Trophoblast cell (in vitro differentiated cells and primary cell): ENCODE data around the gene BCL11A.
"Not testable (repeated sequence)": the region's sequence is repeated elsewhere in the genome, so short reads cannot be mapped to it uniquely, and the experiment has no call there.

Source experiments
- DNase-seq, 2 donors: peaks; one replicate each; pipeline ENCODE4 v3.0.0-alpha.2; 2016
- H2AFZ ChIP-seq: 2 replicates; pipeline ENCODE4 v1.6.1; 2013; ENCODE audit warnings: low read length, moderate library complexity, mild to moderate bottlenecking; ENCODE audit not compliant: insufficient read depth, poor library complexity
- H2AK5ac ChIP-seq: 2 replicates; pipeline ENCODE4 v1.6.1; 2013; ENCODE audit warnings: mild to moderate bottlenecking, low read length
- H2BK120ac ChIP-seq: 2 replicates; pipeline ENCODE4 v1.6.1; 2013; ENCODE audit warnings: low read length, mild to moderate bottlenecking, moderate library complexity; ENCODE audit not compliant: insufficient read depth, poor library complexity
- H2BK12ac ChIP-seq: 2 replicates; pipeline ENCODE4 v1.6.1; 2013; ENCODE audit warnings: mild to moderate bottlenecking, low read length, moderate library complexity
- H2BK5ac ChIP-seq: 2 replicates; pipeline ENCODE4 v1.6.1; 2013; ENCODE audit warnings: low read length, low read depth, moderate library complexity, mild to moderate bottlenecking; ENCODE audit not compliant: poor library complexity
- H3K14ac ChIP-seq: 2 replicates; pipeline ENCODE4 v1.6.1; 2013; ENCODE audit warnings: mild to moderate bottlenecking, low read length
- H3K18ac ChIP-seq: 2 replicates; pipeline ENCODE4 v1.6.1; 2013; ENCODE audit warnings: mild to moderate bottlenecking, low read length
- H3K23ac ChIP-seq: 2 replicates; pipeline ENCODE4 v1.6.1; 2013; ENCODE audit warnings: low read length
- H3K27ac ChIP-seq: 2 replicates; pipeline ENCODE4 v1.5.1; 2013; ENCODE audit warnings: low read depth, mild to moderate bottlenecking, inconsistent platforms, low read length, moderate library complexity
- H3K27me3 ChIP-seq: 2 replicates; pipeline ENCODE4 v1.6.1; 2013; ENCODE audit warnings: inconsistent platforms, mild to moderate bottlenecking, low read length, moderate library complexity; ENCODE audit not compliant: insufficient read depth
- H3K36me3 ChIP-seq, 2 experiments: 1 replicate in 1 of 2; 2 replicates in 1 of 2; pipeline ENCODE4 v1.6.1; 2013; ENCODE audit warnings: low read length in 2 of 2, mild to moderate bottlenecking in 2 of 2, moderate library complexity in 1 of 2; ENCODE audit not compliant: insufficient read depth in 2 of 2, control insufficient read depth in 1 of 2
- H3K4ac ChIP-seq: 2 replicates; pipeline ENCODE4 v1.6.1; 2013; ENCODE audit warnings: low read depth, mild to moderate bottlenecking, low read length, moderate library complexity
- H3K4me1 ChIP-seq, 2 experiments: 1 replicate in 1 of 2; 2 replicates in 1 of 2; pipeline ENCODE4 v1.6.1; 2013; ENCODE audit warnings: low read length in 2 of 2, mild to moderate bottlenecking in 2 of 2, moderate library complexity in 1 of 2; ENCODE audit not compliant: insufficient read depth in 2 of 2, control insufficient read depth in 1 of 2
- H3K4me2 ChIP-seq: 2 replicates; pipeline ENCODE4 v1.6.1; 2013; ENCODE audit warnings: inconsistent platforms, mild to moderate bottlenecking, low read length, moderate library complexity
- H3K4me3 ChIP-seq: 2 replicates; pipeline ENCODE4 v1.5.1; 2013; ENCODE audit warnings: mild to moderate bottlenecking, low read depth, low read length, inconsistent platforms
- H3K79me1 ChIP-seq: one replicate; pipeline ENCODE4 v1.6.1; 2013; ENCODE audit warnings: low read length
- H3K79me2 ChIP-seq: 2 replicates; pipeline ENCODE4 v1.6.1; 2013; ENCODE audit warnings: low read length, mild to moderate bottlenecking; ENCODE audit not compliant: control insufficient read depth, insufficient read depth, poor library complexity
- H3K9ac ChIP-seq: 2 replicates; pipeline ENCODE4 v1.6.1; 2013; ENCODE audit warnings: mild to moderate bottlenecking, low read length
- H3K9me3 ChIP-seq: 2 replicates; pipeline ENCODE4 v1.6.1; 2013; ENCODE audit warnings: low read depth, mild to moderate bottlenecking, control low read depth, inconsistent platforms, low read length; ENCODE audit not compliant: insufficient read depth
- H4K12ac ChIP-seq: 2 replicates; pipeline ENCODE4 v1.6.1; 2013; ENCODE audit warnings: low read depth, mild to moderate bottlenecking, low read length, moderate library complexity
- H4K8ac ChIP-seq: 2 replicates; pipeline ENCODE4 v1.6.1; 2013; ENCODE audit warnings: low read depth, mild to moderate bottlenecking, low read length, moderate library complexity
- H4K91ac ChIP-seq: one replicate; pipeline ENCODE4 v1.6.1; 2013; ENCODE audit warnings: low read depth, mild to moderate bottlenecking, low read length, moderate library complexity
- WGBS: extraction: QIAGEN DNeasy Blood & Tissue Kit; methylation state at CpG from one replicate; pipeline ENCODE4 v1.1.7; 2013; ENCODE audit warnings: missing lambda C conversion rate; ENCODE audit not compliant: insufficient read length, insufficient coverage; ENCODE audit errors: extremely low coverage; 5-methylcytosine and 5-hydroxymethylcytosine counted together

The BCL11A gene

DNA sequence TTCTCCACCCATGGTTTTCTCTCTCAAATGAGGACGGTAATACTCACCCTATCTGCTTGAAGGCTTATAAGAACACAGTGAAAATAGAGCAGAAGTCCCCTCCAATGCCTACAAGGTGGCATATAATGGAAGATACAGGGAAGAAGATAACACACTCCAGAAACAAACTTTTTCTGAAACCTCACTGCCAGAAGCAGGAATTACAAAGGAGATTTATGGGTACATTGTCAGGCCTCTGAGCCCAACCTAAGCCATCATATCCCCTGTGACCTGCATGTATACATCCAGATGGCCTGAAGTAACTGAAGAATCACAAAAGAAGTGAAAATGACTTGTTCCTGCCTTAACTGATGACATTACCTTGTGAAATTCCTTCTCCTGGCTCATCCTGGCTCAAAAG lies 136.2 kb downstream of the BCL11A start:
- not testable (repeated sequence) for H3K4me3 ChIP-seq, H3K79me2 ChIP-seq, H4K12ac ChIP-seq, DNase-seq, H2BK12ac ChIP-seq, H3K9me3 ChIP-seq, H4K8ac ChIP-seq, H3K79me1 ChIP-seq, H2AFZ ChIP-seq, H2BK120ac ChIP-seq, H3K23ac ChIP-seq, H3K4me2 ChIP-seq, H3K18ac ChIP-seq, H3K27me3 ChIP-seq, H2BK5ac ChIP-seq, H3K9ac ChIP-seq, H3K36me3 ChIP-seq, H3K14ac ChIP-seq, H2AK5ac ChIP-seq, H3K4ac ChIP-seq, H3K4me1 ChIP-seq, H4K91ac ChIP-seq, H3K27ac ChIP-seq
- WGBS, result no CpG with 5 or more reads among the region's 1 CpG

DNA sequence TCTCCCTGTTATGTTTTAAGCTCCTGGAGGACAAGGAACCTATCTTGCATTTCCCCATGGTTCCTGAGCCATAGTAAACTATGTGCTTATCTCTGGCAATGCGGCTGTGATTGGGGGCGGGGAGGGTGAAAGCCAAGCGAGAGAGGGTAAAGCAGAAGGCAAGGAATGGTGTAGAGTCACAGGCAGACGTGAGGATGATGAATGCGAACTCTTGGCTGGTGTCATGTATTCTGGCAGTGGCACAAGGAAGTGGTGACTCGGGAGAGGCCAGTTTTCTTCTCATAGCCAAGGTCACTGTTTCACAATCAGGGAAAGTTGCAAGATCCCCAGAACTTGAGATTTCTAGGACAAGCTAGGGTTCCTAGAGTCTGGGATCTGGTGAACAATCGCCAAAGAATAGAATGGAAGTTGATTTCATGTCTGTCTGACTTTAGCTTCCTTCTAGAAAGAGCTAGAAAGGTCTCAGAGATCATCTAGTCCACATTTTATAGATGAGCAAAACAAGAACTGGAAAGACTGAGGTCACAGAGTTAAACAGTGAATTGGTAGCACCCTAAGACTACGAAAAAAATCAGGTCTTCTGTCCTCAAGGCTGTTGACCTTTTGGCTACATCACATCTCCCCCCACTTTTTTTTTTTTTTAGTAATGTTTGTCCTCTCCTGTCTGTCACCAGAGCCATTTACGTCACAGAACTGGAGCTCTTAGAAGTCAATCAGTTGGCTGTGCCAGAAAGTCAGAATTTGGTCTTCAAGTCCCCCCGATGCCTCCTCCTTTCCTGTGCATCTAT lies 137.0 kb downstream of the BCL11A start:
- Histone ChIP-seq H3K18ac (no peak overlapping the region), H3K14ac (no peak overlapping the region), H3K27ac (no peak overlapping the region), H3K9me3 (no peaks in the 10 kb centered on the region), H3K36me3 (no peaks in the 10 kb centered on the region), H2AK5ac (no peak overlapping the region), H3K4me1 (peaks cover 12 to 14% of the 10 kb centered on the region in 2 experiments), H3K79me2 (no peaks in the 10 kb centered on the region), H3K4me3 (no peak overlapping the region), H3K23ac (no peak overlapping the region), H2AFZ (no peak overlapping the region), H3K4ac (no peak overlapping the region), H4K12ac (no peak overlapping the region), H4K8ac (no peak overlapping the region), H3K79me1 (peaks cover 2% of the 10 kb centered on the region), H2BK12ac (no peak overlapping the region), H2BK120ac (no peak overlapping the region), H3K27me3 (no peaks in the 10 kb centered on the region), H3K4me2 (no peak overlapping the region), H3K9ac (no peak overlapping the region), H2BK5ac (no peak overlapping the region), H4K91ac (no peak overlapping the region)
- DNase-seq, result no peak
- no CpG with 5 or more reads among the region's 10 CpGs for WGBS

DNA sequence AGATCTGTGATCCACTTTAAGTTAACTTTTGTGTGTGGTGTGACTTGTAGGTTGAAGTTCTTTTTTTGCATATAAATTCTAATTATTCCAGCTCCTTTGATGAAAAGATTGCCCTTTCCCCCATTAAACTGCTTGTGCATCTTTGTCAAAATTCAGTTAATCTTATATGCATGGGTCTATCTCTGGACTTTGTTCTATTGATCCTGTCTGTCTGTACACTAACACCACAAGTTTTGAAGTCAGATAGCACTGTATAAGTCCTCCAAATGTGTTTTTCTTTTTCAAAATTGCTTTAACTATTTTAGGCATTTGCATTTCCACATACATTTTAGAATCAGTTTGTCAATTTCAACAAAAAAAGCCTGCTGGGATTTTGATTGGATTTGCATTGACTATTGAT lies 137.6 kb downstream of the BCL11A start:
- no peak overlapping the region for H3K9ac ChIP-seq
- H3K18ac ChIP-seq, result no peak overlapping the region
- H3K27me3 ChIP-seq, result no peaks in the 10 kb centered on the region
- DNase-seq, result no peak
- no peak overlapping the region for H2AFZ ChIP-seq
- H4K91ac ChIP-seq, result no peak overlapping the region
- peaks cover 4% of the 10 kb centered on the region for H3K79me1 ChIP-seq
- no peaks in the 10 kb centered on the region for H3K79me2 ChIP-seq
- no peak overlapping the region for H3K4ac ChIP-seq
- no peak overlapping the region for H3K27ac ChIP-seq
- H2AK5ac ChIP-seq, result no peak overlapping the region
- no peaks in the 10 kb centered on the region for H3K36me3 ChIP-seq
- H2BK5ac ChIP-seq, result no peak overlapping the region
- no peak overlapping the region for H3K4me2 ChIP-seq
- H3K14ac ChIP-seq, result no peak overlapping the region
- no peak overlapping the region for H2BK120ac ChIP-seq
- H2BK12ac ChIP-seq, result no peak overlapping the region
- peaks cover 14% of the 10 kb centered on the region in 2 experiments for H3K4me1 ChIP-seq
- no peaks in the 10 kb centered on the region for H3K9me3 ChIP-seq
- H4K8ac ChIP-seq, result no peak overlapping the region
- no peak overlapping the region for H4K12ac ChIP-seq
- no peak overlapping the region for H3K23ac ChIP-seq
- no peak overlapping the region for H3K4me3 ChIP-seq

DNA sequence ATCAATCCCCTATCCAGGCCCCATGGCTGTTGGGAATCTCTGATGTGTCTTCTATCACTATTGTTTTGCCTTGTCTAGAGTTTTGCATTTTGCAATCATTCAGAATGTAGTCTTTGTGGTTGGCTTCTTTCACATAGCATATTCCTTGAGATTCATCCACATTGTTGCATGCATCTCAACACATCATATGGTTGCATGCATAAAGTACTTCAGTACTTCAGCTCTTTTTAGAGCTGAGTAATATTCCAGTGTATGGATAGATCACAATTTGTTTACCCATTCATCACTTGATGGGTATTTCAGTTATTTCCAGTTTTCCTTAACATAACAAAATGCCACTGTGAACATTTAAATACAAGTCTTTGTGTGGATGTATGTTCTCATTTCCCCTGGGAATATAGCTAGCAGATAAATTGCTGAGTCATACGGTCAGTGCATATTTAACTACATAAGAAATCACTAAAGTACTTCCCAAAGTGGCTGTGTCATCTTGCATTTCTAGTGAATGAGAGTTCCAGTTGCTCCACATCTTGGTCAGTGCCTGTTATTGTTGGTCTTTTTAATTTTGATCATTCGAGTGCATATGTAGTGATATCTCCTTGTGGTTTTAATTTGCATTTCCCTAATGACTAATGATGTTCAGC lies 138.8 kb downstream of the BCL11A start:
- WGBS, result no CpG with 5 or more reads among the region's 2 CpGs
- no peak for DNase-seq
- Histone ChIP-seq H2BK5ac (no peak overlapping the region), H4K12ac (no peak overlapping the region), H3K9me3 (no peaks in the 10 kb centered on the region), H3K4me2 (no peak overlapping the region), H3K4me1 (peaks cover 22 to 23% of the 10 kb centered on the region in 2 experiments), H4K8ac (no peak overlapping the region), H3K18ac (no peak overlapping the region), H2BK120ac (no peak overlapping the region), H2AK5ac (no peak overlapping the region), H3K4ac (no peak overlapping the region), H3K79me2 (no peaks in the 10 kb centered on the region), H3K36me3 (no peaks in the 10 kb centered on the region), H3K79me1 (peaks cover 10% of the 10 kb centered on the region), H3K9ac (no peak overlapping the region), H2AFZ (no peak overlapping the region), H4K91ac (no peak overlapping the region), H3K23ac (no peak overlapping the region), H3K27me3 (no peaks in the 10 kb centered on the region), H2BK12ac (no peak overlapping the region), H3K4me3 (no peak overlapping the region), H3K27ac (no peak overlapping the region), H3K14ac (no peak overlapping the region)
